T-cell (primary cell): ENCODE results near the gene GMPPA. TPM values are rescaled to one million over a fixed set of nuclear protein-coding genes. Genes with fewer than 3 reads are reported as not detected.
A peak's percentile ranks its signal among the peaks of the same experiment; 100 is the strongest.

ENCODE experiments used
- ATAC-seq, 4 experiments: fragments of 200-7000 bp in 3 of 4; fragments of 150-1000 bp in 1 of 4; cut with Tn5 transposase; replicated peaks in 1 of 4; 1 replicate in 3 of 4; 2 replicates in 1 of 4; pipeline ENCODE4 v1.10.0; 2021; ENCODE audit warnings: moderate library complexity in 3 of 4, mild to moderate bottlenecking in 2 of 4, moderate number of reproducible peaks in 1 of 4
- CTCF ChIA-PET, 2 donors: fragments of 300-600 bp; sonication (Branson Sonifier 250); formaldehyde crosslinking; loops; one replicate each; lab custom pipeline; 2022; ENCODE audit warnings: antibody characterized with exemption in 2 of 2; lab: Charles Lee
- POLR2A ChIA-PET, 2 donors: fragments of 300-600 bp; sonication (Branson Sonifier 250); formaldehyde crosslinking; loops; one replicate each; lab custom pipeline; 2022; ENCODE audit warnings: antibody characterized with exemption in 2 of 2; lab: Charles Lee
- DNase-seq, 35 experiments: peaks; one replicate each; pipeline versions ENCODE4 v3.0.0 to v3.0.0-alpha.2; 2013 to 2023
- H3K27ac ChIP-seq: one replicate; pipeline ENCODE4 v1.5.1; 2013; ENCODE audit warnings: low read length
- H3K27me3 ChIP-seq, 2 experiments: replicated peaks in 1 of 2; 1 replicate in 1 of 2; 2 replicates in 1 of 2; pipeline versions ENCODE4 v1.6.1 to v1.7.0; 2013; ENCODE audit warnings: low read length in 1 of 2, mixed read lengths in 1 of 2; ENCODE audit not compliant: control insufficient read depth in 2 of 2, insufficient read depth in 2 of 2; ENCODE audit errors: extremely low read depth in 1 of 2
- H3K36me3 ChIP-seq, 2 donors: 1 replicate in 1 of 2; 2 replicates in 1 of 2; pipeline versions ENCODE4 v1.6.1 to v1.7.0; 2013; ENCODE audit warnings: low read length in 1 of 2; ENCODE audit not compliant: control insufficient read depth in 2 of 2, insufficient read depth in 1 of 2; ENCODE audit errors: extremely low read depth in 1 of 2
- H3K4me1 ChIP-seq, 2 experiments: 1 replicate in 1 of 2; 2 replicates in 1 of 2; pipeline versions ENCODE4 v1.6.1 to v1.7.0; 2013; ENCODE audit warnings: low read length in 2 of 2, mixed read lengths in 1 of 2; ENCODE audit not compliant: insufficient read depth in 2 of 2, control insufficient read depth in 1 of 2; ENCODE audit errors: extremely low read depth in 1 of 2
- H3K4me3 ChIP-seq, 2 donors: 1 replicate in 1 of 2; 2 replicates in 1 of 2; pipeline versions ENCODE4 v1.5.1 to v1.7.0; 2013; ENCODE audit warnings: mild to moderate bottlenecking in 2 of 2, low read length in 1 of 2, moderate library complexity in 1 of 2; ENCODE audit not compliant: control insufficient read depth in 1 of 2; ENCODE audit errors: extremely low read depth in 1 of 2
- H3K9me3 ChIP-seq: 2 replicates; pipeline ENCODE4 v1.7.0; 2013
- H3K27ac Mint-ChIP-seq, 2 donors: one replicate each; pipeline ENCODE4 v1.8.0; 2020 to 2021; ENCODE audit warnings: mild to moderate bottlenecking in 2 of 2, mixed read lengths in 2 of 2
- H3K27me3 Mint-ChIP-seq, 2 donors: one replicate each; pipeline ENCODE4 v1.8.0; 2021 to 2022; ENCODE audit warnings: mixed read lengths in 2 of 2
- H3K36me3 Mint-ChIP-seq: one replicate; pipeline ENCODE4 v1.8.0; 2021; ENCODE audit warnings: mixed read lengths
- H3K4me1 Mint-ChIP-seq, 3 donors: one replicate each; pipeline ENCODE4 v1.8.0; 2020 to 2022; ENCODE audit warnings: mixed read lengths in 3 of 3, mild to moderate bottlenecking in 1 of 3
- H3K4me3 Mint-ChIP-seq, 3 donors: one replicate each; pipeline ENCODE4 v1.8.0; 2020 to 2022; ENCODE audit warnings: mild to moderate bottlenecking in 3 of 3, mixed read lengths in 3 of 3, moderate library complexity in 3 of 3
- H3K9me3 Mint-ChIP-seq, 3 donors: one replicate each; pipeline ENCODE4 v1.8.0; 2020 to 2022; ENCODE audit warnings: mixed read lengths in 3 of 3
- WGBS: methylation state at CpG from one replicate; pipeline ENCODE4 v1.1.5; 2013; ENCODE audit warnings: missing lambda C conversion rate; ENCODE audit not compliant: insufficient coverage; 5-methylcytosine and 5-hydroxymethylcytosine counted together
- total RNA-seq, 35 experiments: library from RNA in 6 of 35; stranded (reverse) in 6 of 35; fragments of 120-200 nt in 1 of 35; gene quantifications; one replicate each; pipeline versions ENCODE4 v1.2.1 to v1.2.4 and lab custom pipeline; 2013 to 2026

Gene GMPPA
- total RNA-seq, 5 donors from 2014 or later (not counting 1 experiment from before 2014, with no cell fraction given) = 20.6 to 47.7 (median 41.3) TPM

DNA sequence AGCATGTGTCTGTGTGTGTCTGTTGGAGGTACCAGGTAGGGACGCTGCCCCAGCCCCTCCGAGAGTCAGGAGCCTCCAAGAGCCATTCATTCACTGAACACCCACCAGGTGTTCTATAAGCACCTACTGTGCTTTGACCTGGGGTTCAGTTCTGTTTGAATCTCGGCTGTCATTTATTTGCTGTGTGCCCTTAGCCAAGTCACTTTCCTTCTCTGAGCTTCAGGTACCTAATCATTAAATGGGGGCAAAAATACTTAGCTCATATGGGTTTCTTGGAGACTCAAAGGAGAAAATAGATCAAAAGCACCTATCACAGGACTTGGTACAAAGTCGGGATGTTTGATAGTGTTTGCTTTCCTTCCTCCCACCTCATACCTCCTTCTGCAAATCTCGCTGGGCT is 28.8 kb downstream of the GMPPA start:
- H3K27ac ChIP-seq = no peak overlapping the region
- H3K27ac Mint-ChIP-seq = no peak overlapping the region
- ATAC-seq (no peak), DNase-seq (no peak)
- H3K27me3 Mint-ChIP-seq = peaks cover 78 to 87% of the 10 kb centered on the region in 2 donors
- H3K4me1 Mint-ChIP-seq = peaks cover 4 to 8% (median 7%) of the 10 kb centered on the region in 3 donors
- H3K4me3 ChIP-seq = no peak overlapping the region
- no peaks in the 10 kb centered on the region for H3K36me3 ChIP-seq
- H3K9me3 Mint-ChIP-seq = no peaks in the 10 kb centered on the region
- no peaks in the 10 kb centered on the region for H3K36me3 Mint-ChIP-seq
- CTCF ChIA-PET = interaction anchor here (0.7 to 6.7 kb wide), 11 partner anchors 9 to 128 kb away, joined by 3 to 57 read pairs (median 5); partner anchors contain the start of gene GMPPA (in 1 of the 2)
- H3K4me3 Mint-ChIP-seq = no peak overlapping the region
- POLR2A ChIA-PET = interaction anchor here in 1 of 2 donors (0.5 kb wide), 1 partner anchor 140 kb away, joined by 4 read pairs; the partner anchor contains the start of gene DNPEP
- peaks cover 7 to 93% of the 10 kb centered on the region in 2 experiments for H3K27me3 ChIP-seq
- H3K4me1 ChIP-seq = peaks cover 0 to 17% of the 10 kb centered on the region in 2 experiments
- 50% methylated on average over 1 of the region's 5 CpGs for WGBS
- no peaks in the 10 kb centered on the region for H3K9me3 ChIP-seq

DNA sequence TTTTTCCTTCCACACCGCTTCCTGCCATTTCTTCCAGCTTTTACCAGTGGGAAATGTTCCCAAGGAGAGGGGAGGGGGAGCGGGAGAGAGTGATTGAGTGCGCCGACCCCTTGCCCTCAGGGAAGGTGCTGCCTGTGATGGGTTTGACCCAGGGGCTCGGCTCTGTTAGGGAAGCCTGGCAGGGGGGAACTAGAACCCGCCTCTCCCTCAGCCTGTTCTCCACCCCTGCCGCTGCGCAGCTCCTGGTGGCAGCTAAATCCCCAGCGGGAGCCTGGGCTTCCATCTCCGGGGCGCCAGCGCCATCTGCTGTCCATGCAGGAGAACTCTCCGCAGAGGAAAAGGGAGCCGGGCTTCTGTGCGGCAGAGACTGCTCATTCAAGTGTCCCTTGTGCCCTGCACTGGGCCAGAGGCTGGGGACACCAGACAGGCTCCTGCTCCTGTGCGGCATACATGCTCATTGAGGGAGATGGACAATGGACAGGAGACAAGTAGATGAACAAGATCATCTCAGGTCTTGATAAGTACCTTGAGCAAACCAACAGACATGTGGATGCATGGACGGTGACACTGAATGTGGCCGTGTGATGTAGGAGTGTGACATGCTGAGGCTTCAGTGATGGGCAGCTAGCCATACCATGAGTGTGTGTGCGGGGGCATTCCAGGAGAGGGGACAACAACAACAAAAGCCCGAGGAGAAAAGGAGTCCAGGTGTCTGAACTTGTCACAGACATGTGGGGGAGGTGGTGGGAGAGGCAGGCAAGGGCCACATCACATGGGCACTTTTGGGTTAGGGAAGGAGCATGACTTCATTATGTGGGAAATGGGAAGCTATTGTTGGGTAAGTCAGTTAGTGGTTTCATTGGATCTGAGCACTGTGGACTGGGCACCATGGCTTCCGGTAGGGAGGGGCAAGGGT is 31.6 kb downstream of the GMPPA start:
- 15% methylated on average over 16 of the region's 21 CpGs for WGBS
- Histone ChIP-seq H3K4me3 (no peak overlapping the region), H3K27me3 (peaks cover 0 to 85% of the 10 kb centered on the region in 2 experiments), H3K9me3 (no peaks in the 10 kb centered on the region), H3K36me3 (no peaks in the 10 kb centered on the region), H3K27ac (no peak overlapping the region), H3K4me1 (peaks cover 0 to 6% of the 10 kb centered on the region in 2 experiments)
- no peak overlapping the region for H3K27ac Mint-ChIP-seq
- peaks cover 62 to 73% of the 10 kb centered on the region in 2 donors for H3K27me3 Mint-ChIP-seq
- ChIA-PET POLR2A (interaction anchor here in 1 of 2 donors (0.6 kb wide), 1 partner anchor 23 kb away, joined by 6 read pairs; no protein-coding TSS in a partner anchor), CTCF (interaction anchor here (0.6 to 6.7 kb wide), 38 partner anchors 9 to 142 kb away, joined by 3 to 57 read pairs (median 4); partner anchors contain the start of genes DNPEP (in 1 of the 2) and GMPPA (in 1 of the 2))
- DNase-seq (peak; percentile 53 to 90 (median 78)), ATAC-seq (peak; percentile 84 to 97 (median 88))
- no peak overlapping the region for H3K4me3 Mint-ChIP-seq
- no peaks in the 10 kb centered on the region for H3K9me3 Mint-ChIP-seq
- no peaks in the 10 kb centered on the region for H3K4me1 Mint-ChIP-seq
- no peaks in the 10 kb centered on the region for H3K36me3 Mint-ChIP-seq

GRCh38 chr2:219531639-219532377 is 33.1 kb downstream of the GMPPA start:
- H3K27ac Mint-ChIP-seq = no peak overlapping the region
- ChIA-PET CTCF (interaction anchor here (0.9 to 6.7 kb wide), 6 partner anchors 10 to 130 kb away, joined by 3 to 57 read pairs (median 7); partner anchors contain the start of gene GMPPA (in 1 of the 2)), POLR2A (no interaction called here)
- no peaks in the 10 kb centered on the region for H3K9me3 Mint-ChIP-seq
- ATAC-seq = no peak
- 77% methylated on average over 18 of the region's 20 CpGs for WGBS
- Histone ChIP-seq H3K9me3 (no peaks in the 10 kb centered on the region), H3K27me3 (peaks cover 0 to 80% of the 10 kb centered on the region in 2 experiments), H3K4me1 (peaks cover 0 to 6% of the 10 kb centered on the region in 2 experiments), H3K27ac (no peak overlapping the region), H3K4me3 (no peak overlapping the region), H3K36me3 (no peaks in the 10 kb centered on the region)
- no peaks in the 10 kb centered on the region for H3K36me3 Mint-ChIP-seq
- peaks cover 50 to 59% of the 10 kb centered on the region in 2 donors for H3K27me3 Mint-ChIP-seq
- no peaks in the 10 kb centered on the region for H3K4me1 Mint-ChIP-seq
- DNase-seq = no peak
- H3K4me3 Mint-ChIP-seq = no peak overlapping the region

GRCh38 chr2:219532378-219532649 is 33.6 kb downstream of the GMPPA start:
- no peaks in the 10 kb centered on the region for H3K36me3 Mint-ChIP-seq
- Histone ChIP-seq H3K36me3 (no peaks in the 10 kb centered on the region), H3K9me3 (no peaks in the 10 kb centered on the region), H3K27ac (no peak overlapping the region), H3K27me3 (peaks cover 0 to 79% of the 10 kb centered on the region in 2 experiments), H3K4me3 (no peak overlapping the region), H3K4me1 (peaks cover 0 to 6% of the 10 kb centered on the region in 2 experiments)
- 80% methylated on average over 6 of the region's 8 CpGs for WGBS
- no peak overlapping the region for H3K4me3 Mint-ChIP-seq
- H3K4me1 Mint-ChIP-seq = no peaks in the 10 kb centered on the region
- CTCF ChIA-PET = interaction anchor here (2.6 to 6.7 kb wide), 2 partner anchors 9 to 128 kb away, joined by 11 to 57 read pairs; no protein-coding TSS in a partner anchor
- DNase-seq (no peak), ATAC-seq (no peak)
- peaks cover 45 to 54% of the 10 kb centered on the region in 2 donors for H3K27me3 Mint-ChIP-seq
- H3K27ac Mint-ChIP-seq = no peak overlapping the region
- POLR2A ChIA-PET = no interaction called here
- H3K9me3 Mint-ChIP-seq = no peaks in the 10 kb centered on the region

DNA sequence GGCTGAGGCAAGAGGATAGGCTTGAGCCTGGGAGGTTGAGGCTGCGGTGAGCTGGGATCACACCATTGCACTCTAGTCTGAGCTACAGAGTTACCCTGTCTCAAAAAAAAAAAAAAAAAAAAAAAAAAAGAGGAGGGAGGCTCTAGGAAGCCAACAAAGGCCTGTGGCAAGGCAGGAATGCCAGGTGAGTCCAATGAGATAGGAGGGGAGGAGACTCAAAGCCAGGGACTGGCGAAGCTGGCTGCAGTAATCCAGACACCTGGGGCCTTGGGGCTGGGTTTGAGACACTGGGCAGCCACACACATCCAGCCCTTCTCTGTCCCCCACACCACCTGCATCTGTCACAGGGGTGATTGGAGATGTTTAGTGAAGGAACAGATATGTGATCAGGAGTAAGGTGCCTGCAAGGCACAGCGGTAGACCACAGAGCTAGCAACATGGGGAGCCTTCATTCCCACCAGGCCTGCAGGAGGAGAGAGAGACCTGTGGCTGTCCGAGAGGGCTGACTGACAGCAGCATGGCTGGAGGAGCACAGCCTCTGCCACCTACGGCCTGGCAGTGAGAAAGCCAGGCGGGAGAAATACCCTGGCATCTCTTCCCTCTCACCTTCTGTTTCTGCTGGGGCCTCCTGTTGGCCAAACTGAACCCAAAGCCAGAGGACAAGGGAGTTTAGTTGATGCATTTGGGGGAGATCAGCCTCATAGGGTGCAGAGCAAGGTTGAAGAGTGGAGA is 35.4 kb downstream of the GMPPA start:
- Histone ChIP-seq H3K4me1 (peaks cover 0 to 6% of the 10 kb centered on the region in 2 experiments), H3K27me3 (peaks cover 0 to 67% of the 10 kb centered on the region in 2 experiments), H3K9me3 (no peaks in the 10 kb centered on the region), H3K36me3 (peaks cover 0 to 5% of the 10 kb centered on the region in 2 donors), H3K4me3 (no peak overlapping the region), H3K27ac (no peak overlapping the region)
- DNase-seq (no peak), ATAC-seq (no peak)
- Mint-ChIP-seq H3K36me3 (no peaks in the 10 kb centered on the region), H3K27ac (no peak overlapping the region), H3K4me1 (no peaks in the 10 kb centered on the region), H3K27me3 (peaks cover 29 to 36% of the 10 kb centered on the region in 2 donors), H3K4me3 (no peak overlapping the region), H3K9me3 (no peaks in the 10 kb centered on the region)
- CTCF ChIA-PET = no interaction called here
- WGBS = 100% methylated on average over 1 of the region's 6 CpGs
- POLR2A ChIA-PET = no interaction called here
